GM23338 (cell line): ENCODE measurements around the gene MITD1. TPM values are rescaled to one million over a fixed set of nuclear protein-coding genes. Genes with fewer than 3 reads are reported as not detected.

ENCODE experiments used
- ATAC-seq: fragments of 200-7000 bp; cut with Tn5 transposase; 3 replicates; pipeline ENCODE4 v1.9.1; 2020
- DNase-seq: peaks from one replicate; pipeline ENCODE4 v3.0.0-alpha.2; 2015; ENCODE audit warnings: low spot score
- H2AFZ ChIP-seq: fragments of 200-600 bp; sonication (generic); 2 replicates; pipeline ENCODE4 v1.8.0; 2016; ENCODE audit warnings: antibody characterized with exemption, mild to moderate bottlenecking, moderate library complexity
- H3F3A ChIP-seq: fragments of 200-600 bp; sonication (generic); replicated peaks from 2 replicates; pipeline ENCODE4 v1.8.0; 2017; ENCODE audit warnings: antibody characterized with exemption, mixed run types, low read depth
- H3K27ac ChIP-seq: fragments of 200-600 bp; sonication (generic); 2 replicates; pipeline ENCODE4 v1.6.1; 2016; ENCODE audit warnings: low read depth
- H3K27me3 ChIP-seq: fragments of 200-600 bp; sonication (generic); 2 replicates; pipeline ENCODE4 v1.8.0; 2016; ENCODE audit warnings: mild to moderate bottlenecking, mixed run types, moderate library complexity; ENCODE audit not compliant: insufficient read depth
- H3K36me3 ChIP-seq: fragments of 200-600 bp; sonication (generic); 2 replicates; pipeline ENCODE4 v1.8.0; 2016; ENCODE audit warnings: mild to moderate bottlenecking; ENCODE audit not compliant: insufficient read depth
- H3K4me1 ChIP-seq: fragments of 200-600 bp; sonication (generic); 2 replicates; pipeline ENCODE4 v1.8.0; 2016; ENCODE audit warnings: mild to moderate bottlenecking, moderate library complexity; ENCODE audit not compliant: insufficient read depth
- H3K4me2 ChIP-seq: fragments of 200-600 bp; sonication (generic); 2 replicates; pipeline ENCODE4 v1.7.1; 2017; ENCODE audit warnings: mixed run types
- H3K4me3 ChIP-seq: fragments of 200-600 bp; sonication (generic); 2 replicates; pipeline ENCODE4 v1.6.1; 2016; ENCODE audit warnings: mixed run types
- H3K79me2 ChIP-seq: fragments of 200-600 bp; sonication (generic); replicated peaks from 2 replicates; pipeline ENCODE4 v1.8.0; 2017; ENCODE audit warnings: mild to moderate bottlenecking; ENCODE audit not compliant: insufficient read depth
- H3K9me2 ChIP-seq: fragments of 200-600 bp; sonication (generic); 2 replicates; pipeline ENCODE4 v1.8.0; 2017; ENCODE audit not compliant: insufficient read depth
- H4K20me1 ChIP-seq: fragments of 200-600 bp; sonication (generic); replicated peaks from 2 replicates; pipeline ENCODE4 v1.8.0; 2017; ENCODE audit warnings: mild to moderate bottlenecking; ENCODE audit not compliant: insufficient read depth
- H3K27ac Mint-ChIP-seq: 2 replicates; pipeline ENCODE4 v1.8.0; 2020; ENCODE audit warnings: inconsistent platforms, mild to moderate bottlenecking, moderate library complexity, mixed read lengths
- H3K27me3 Mint-ChIP-seq: 3 replicates; pipeline ENCODE4 v1.8.0; 2022; ENCODE audit warnings: low read depth, mild to moderate bottlenecking, moderate library complexity, mixed read lengths, inconsistent platforms; ENCODE audit not compliant: insufficient read depth, poor library complexity
- H3K36me3 Mint-ChIP-seq: 3 replicates; pipeline ENCODE4 v1.8.0; 2021; ENCODE audit warnings: low read depth, mild to moderate bottlenecking, inconsistent platforms, moderate library complexity, mixed read lengths
- H3K4me1 Mint-ChIP-seq: 3 replicates; pipeline ENCODE4 v1.8.0; 2020; ENCODE audit warnings: mild to moderate bottlenecking, inconsistent platforms, mixed read lengths
- H3K4me3 Mint-ChIP-seq: 3 replicates; pipeline ENCODE4 v1.8.0; 2021; ENCODE audit warnings: moderate library complexity, mild to moderate bottlenecking, inconsistent platforms, mixed read lengths
- H3K9me3 Mint-ChIP-seq: 3 replicates; pipeline ENCODE4 v1.8.0; 2020; ENCODE audit warnings: moderate library complexity, mild to moderate bottlenecking, inconsistent platforms, mixed read lengths
- CREB1 ChIP-seq: fragments of 250-450 bp; sonication (Bioruptor Pico); IDR thresholded peaks from 2 replicates; pipeline ENCODE4 v1.5.0; 2020; ENCODE audit warnings: low read depth, mild to moderate bottlenecking, moderate library complexity
- EZH2 ChIP-seq: fragments of 200-600 bp; sonication (generic); IDR thresholded peaks from one replicate; pipeline ENCODE4 v1.8.0; 2017; ENCODE audit warnings: antibody characterized with exemption, mild to moderate bottlenecking, low read depth; ENCODE audit not compliant: unreplicated experiment
- EZH2phosphoT487 ChIP-seq: fragments of 200-600 bp; sonication (generic); IDR thresholded peaks from one replicate; pipeline ENCODE4 v1.8.1; 2018; ENCODE audit warnings: antibody characterized with exemption; ENCODE audit not compliant: unreplicated experiment
- JUNB ChIP-seq: IDR thresholded peaks from one replicate; pipeline ENCODE4 v1.6.1; 2016; ENCODE audit warnings: antibody characterized with exemption; ENCODE audit not compliant: unreplicated experiment
- NANOG ChIP-seq: IDR thresholded peaks from 2 replicates; pipeline ENCODE4 v1.6.1; 2016; ENCODE audit warnings: antibody characterized with exemption, borderline replicate concordance
- POLR2AphosphoS5 ChIP-seq: IDR thresholded peaks from 2 replicates; pipeline ENCODE4 v1.6.1; 2016; ENCODE audit warnings: antibody characterized with exemption, low read depth
- REST ChIP-seq: IDR thresholded peaks from one replicate; pipeline ENCODE4 v1.6.1; 2018; ENCODE audit warnings: antibody characterized with exemption; ENCODE audit not compliant: unreplicated experiment
- STAT1 ChIP-seq: IDR thresholded peaks from one replicate; pipeline ENCODE4 v1.6.1; 2016; ENCODE audit warnings: antibody characterized with exemption; ENCODE audit not compliant: unreplicated experiment
- ZNF114 ChIP-seq: fragments of 250-450 bp; sonication (Bioruptor Pico); IDR thresholded peaks from 2 replicates; pipeline ENCODE4 v1.5.0; 2020; ENCODE audit warnings: mild to moderate bottlenecking, moderate library complexity
- ZNF331 ChIP-seq: fragments of 250-450 bp; sonication (Bioruptor Pico); IDR thresholded peaks from 2 replicates; pipeline ENCODE4 v1.5.0; 2020; ENCODE audit warnings: low read depth, mild to moderate bottlenecking, moderate library complexity
- polyA plus RNA-seq: library from polyadenylated mRNA; unstranded; fragments of >200 nt; fragmentation: Nextera tagmentation; extraction: Ambion mirVana; gene quantifications from 2 replicates; pipeline ENCODE4 v1.2.1, GENCODE V29; 2016
- total RNA-seq: library from RNA; depleted of rRNA; stranded (reverse); fragments of >200 nt; shearing (Covaris generic); gene quantifications from 2 replicates; pipeline ENCODE4 v1.2.3, GENCODE V29; 2014
- TF ChIP-seq, protein P1 (sequence below): fragments of 250-450 bp; sonication (Bioruptor Pico); IDR thresholded peaks from 2 replicates; pipeline ENCODE4 v1.5.0; 2020; ENCODE audit warnings: mild to moderate bottlenecking, moderate library complexity
- TF ChIP-seq, protein P2 (sequence below), 2 experiments: fragments of 200-600 bp in 1 of 2; sonication (generic) in 1 of 2; conservative IDR thresholded peaks; 2 replicates each; pipeline versions ENCODE4 v1.5.1 to v1.6.1; 2016 to 2017; ENCODE audit warnings: antibody characterized with exemption in 2 of 2, low read depth in 2 of 2, mild to moderate bottlenecking in 2 of 2, moderate library complexity in 1 of 2
- TF ChIP-seq, protein P3 (sequence below): IDR thresholded peaks from 2 replicates; pipeline ENCODE4 v1.6.1; 2016; ENCODE audit warnings: antibody characterized with exemption

MITD1 gene
- total and polyA plus RNA-seq, 2 experiments from 2014 or later = 37.9 to 105 TPM

DNA sequence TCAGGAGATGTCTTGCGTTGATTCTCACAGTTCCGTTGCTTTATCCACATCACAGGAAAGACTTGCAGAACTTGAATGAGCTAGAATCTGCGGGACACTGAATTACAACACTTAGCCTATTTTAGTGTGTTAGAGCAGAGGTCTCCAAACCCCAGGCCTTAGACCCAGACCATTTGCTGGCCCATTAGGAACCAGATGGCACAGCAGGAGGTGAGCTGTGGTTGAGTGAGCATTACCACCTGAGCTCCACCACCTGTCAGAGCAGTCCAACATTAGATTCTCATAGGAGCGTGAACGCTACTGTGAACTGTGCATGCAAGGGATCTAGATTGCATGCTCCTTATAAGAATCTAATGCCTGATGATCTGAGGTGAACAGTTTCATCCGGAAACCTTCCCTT is 4.0 kb upstream of the MITD1 start:
- no peaks in the 10 kb centered on the region; the same call in 2 of the 3 replicates for H3K9me3 Mint-ChIP-seq
- H3K27ac Mint-ChIP-seq = no peak overlapping the region
- H4K20me1 ChIP-seq = peaks cover 7% of the 10 kb centered on the region; the same call in 1 of the 2 replicates
- TF ChIP-seq STAT1 (no peak), ZNF114 (CRISPR knock-in tag) (no peak), JUNB (no peak), POLR2AphosphoS5 (no peak), EZH2phosphoT487 (no peak), NANOG (no peak), ZNF331 (CRISPR knock-in tag) (no peak), REST (no peak), EZH2 (no peak), CREB1 (CRISPR knock-in tag) (no peak)
- TF ChIP-seq, protein P1, sequence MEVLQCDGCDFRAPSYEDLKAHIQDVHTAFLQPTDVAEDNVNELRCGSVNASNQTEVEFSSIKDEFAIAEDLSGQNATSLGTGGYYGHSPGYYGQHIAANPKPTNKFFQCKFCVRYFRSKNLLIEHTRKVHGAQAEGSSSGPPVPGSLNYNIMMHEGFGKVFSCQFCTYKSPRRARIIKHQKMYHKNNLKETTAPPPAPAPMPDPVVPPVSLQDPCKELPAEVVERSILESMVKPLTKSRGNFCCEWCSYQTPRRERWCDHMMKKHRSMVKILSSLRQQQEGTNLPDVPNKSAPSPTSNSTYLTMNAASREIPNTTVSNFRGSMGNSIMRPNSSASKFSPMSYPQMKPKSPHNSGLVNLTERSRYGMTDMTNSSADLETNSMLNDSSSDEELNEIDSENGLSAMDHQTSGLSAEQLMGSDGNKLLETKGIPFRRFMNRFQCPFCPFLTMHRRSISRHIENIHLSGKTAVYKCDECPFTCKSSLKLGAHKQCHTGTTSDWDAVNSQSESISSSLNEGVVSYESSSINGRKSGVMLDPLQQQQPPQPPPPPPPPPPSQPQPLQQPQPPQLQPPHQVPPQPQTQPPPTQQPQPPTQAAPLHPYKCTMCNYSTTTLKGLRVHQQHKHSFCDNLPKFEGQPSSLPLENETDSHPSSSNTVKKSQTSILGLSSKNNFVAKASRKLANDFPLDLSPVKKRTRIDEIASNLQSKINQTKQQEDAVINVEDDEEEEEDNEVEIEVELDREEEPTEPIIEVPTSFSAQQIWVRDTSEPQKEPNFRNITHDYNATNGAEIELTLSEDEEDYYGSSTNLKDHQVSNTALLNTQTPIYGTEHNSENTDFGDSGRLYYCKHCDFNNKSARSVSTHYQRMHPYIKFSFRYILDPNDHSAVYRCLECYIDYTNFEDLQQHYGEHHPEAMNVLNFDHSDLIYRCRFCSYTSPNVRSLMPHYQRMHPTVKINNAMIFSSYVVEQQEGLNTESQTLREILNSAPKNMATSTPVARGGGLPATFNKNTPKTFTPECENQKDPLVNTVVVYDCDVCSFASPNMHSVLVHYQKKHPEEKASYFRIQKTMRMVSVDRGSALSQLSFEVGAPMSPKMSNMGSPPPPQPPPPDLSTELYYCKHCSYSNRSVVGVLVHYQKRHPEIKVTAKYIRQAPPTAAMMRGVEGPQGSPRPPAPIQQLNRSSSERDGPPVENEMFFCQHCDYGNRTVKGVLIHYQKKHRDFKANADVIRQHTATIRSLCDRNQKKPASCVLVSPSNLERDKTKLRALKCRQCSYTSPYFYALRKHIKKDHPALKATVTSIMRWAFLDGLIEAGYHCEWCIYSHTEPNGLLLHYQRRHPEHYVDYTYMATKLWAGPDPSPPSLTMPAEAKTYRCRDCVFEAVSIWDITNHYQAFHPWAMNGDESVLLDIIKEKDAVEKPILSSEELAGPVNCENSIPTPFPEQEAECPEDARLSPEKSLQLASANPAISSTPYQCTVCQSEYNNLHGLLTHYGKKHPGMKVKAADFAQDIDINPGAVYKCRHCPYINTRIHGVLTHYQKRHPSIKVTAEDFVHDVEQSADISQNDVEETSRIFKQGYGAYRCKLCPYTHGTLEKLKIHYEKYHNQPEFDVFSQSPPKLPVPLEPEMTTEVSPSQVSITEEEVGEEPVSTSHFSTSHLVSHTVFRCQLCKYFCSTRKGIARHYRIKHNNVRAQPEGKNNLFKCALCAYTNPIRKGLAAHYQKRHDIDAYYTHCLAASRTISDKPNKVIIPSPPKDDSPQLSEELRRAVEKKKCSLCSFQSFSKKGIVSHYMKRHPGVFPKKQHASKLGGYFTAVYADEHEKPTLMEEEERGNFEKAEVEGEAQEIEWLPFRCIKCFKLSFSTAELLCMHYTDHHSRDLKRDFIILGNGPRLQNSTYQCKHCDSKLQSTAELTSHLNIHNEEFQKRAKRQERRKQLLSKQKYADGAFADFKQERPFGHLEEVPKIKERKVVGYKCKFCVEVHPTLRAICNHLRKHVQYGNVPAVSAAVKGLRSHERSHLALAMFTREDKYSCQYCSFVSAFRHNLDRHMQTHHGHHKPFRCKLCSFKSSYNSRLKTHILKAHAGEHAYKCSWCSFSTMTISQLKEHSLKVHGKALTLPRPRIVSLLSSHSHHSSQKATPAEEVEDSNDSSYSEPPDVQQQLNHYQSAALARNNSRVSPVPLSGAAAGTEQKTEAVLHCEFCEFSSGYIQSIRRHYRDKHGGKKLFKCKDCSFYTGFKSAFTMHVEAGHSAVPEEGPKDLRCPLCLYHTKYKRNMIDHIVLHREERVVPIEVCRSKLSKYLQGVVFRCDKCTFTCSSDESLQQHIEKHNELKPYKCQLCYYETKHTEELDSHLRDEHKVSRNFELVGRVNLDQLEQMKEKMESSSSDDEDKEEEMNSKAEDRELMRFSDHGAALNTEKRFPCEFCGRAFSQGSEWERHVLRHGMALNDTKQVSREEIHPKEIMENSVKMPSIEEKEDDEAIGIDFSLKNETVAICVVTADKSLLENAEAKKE (CRISPR knock-in tag) = no peak
- TF ChIP-seq, protein P2, sequence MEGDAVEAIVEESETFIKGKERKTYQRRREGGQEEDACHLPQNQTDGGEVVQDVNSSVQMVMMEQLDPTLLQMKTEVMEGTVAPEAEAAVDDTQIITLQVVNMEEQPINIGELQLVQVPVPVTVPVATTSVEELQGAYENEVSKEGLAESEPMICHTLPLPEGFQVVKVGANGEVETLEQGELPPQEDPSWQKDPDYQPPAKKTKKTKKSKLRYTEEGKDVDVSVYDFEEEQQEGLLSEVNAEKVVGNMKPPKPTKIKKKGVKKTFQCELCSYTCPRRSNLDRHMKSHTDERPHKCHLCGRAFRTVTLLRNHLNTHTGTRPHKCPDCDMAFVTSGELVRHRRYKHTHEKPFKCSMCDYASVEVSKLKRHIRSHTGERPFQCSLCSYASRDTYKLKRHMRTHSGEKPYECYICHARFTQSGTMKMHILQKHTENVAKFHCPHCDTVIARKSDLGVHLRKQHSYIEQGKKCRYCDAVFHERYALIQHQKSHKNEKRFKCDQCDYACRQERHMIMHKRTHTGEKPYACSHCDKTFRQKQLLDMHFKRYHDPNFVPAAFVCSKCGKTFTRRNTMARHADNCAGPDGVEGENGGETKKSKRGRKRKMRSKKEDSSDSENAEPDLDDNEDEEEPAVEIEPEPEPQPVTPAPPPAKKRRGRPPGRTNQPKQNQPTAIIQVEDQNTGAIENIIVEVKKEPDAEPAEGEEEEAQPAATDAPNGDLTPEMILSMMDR (conservative IDR thresholded peaks at IDR 0.05; ENCODE audit: low read depth in 2 of 2) = no peak
- TF ChIP-seq, protein P3, sequence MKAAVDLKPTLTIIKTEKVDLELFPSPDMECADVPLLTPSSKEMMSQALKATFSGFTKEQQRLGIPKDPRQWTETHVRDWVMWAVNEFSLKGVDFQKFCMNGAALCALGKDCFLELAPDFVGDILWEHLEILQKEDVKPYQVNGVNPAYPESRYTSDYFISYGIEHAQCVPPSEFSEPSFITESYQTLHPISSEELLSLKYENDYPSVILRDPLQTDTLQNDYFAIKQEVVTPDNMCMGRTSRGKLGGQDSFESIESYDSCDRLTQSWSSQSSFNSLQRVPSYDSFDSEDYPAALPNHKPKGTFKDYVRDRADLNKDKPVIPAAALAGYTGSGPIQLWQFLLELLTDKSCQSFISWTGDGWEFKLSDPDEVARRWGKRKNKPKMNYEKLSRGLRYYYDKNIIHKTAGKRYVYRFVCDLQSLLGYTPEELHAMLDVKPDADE = no peak
- H3K36me3 Mint-ChIP-seq = peaks cover 35% of the 10 kb centered on the region
- H3K4me3 Mint-ChIP-seq = no peak overlapping the region
- DNase-seq (no peak), ATAC-seq (no peak)
- peaks cover 87% of the 10 kb centered on the region for H3K79me2 ChIP-seq
- H3K36me3 ChIP-seq = peaks cover 5% of the 10 kb centered on the region; the same call in 1 of the 2 replicates
- H3K4me3 ChIP-seq = no peak overlapping the region
- H3K4me1 ChIP-seq = peaks cover 6% of the 10 kb centered on the region
- no peak overlapping the region for H2AFZ ChIP-seq
- H3K4me2 ChIP-seq = no peak overlapping the region
- H3K27me3 ChIP-seq = no peaks in the 10 kb centered on the region
- H3F3A ChIP-seq = no peaks in the 10 kb centered on the region
- H3K9me2 ChIP-seq = no peaks in the 10 kb centered on the region; the same call in 1 of the 2 replicates
- H3K4me1 Mint-ChIP-seq = peaks cover 11% of the 10 kb centered on the region
- H3K27me3 Mint-ChIP-seq = peaks cover 6% of the 10 kb centered on the region
- no peak overlapping the region for H3K27ac ChIP-seq
